ENCODE measurements around the gene SYPL1.
A peak's percentile ranks its signal among the peaks of the same experiment; 100 is the strongest.

SYPL1 gene

DNA sequence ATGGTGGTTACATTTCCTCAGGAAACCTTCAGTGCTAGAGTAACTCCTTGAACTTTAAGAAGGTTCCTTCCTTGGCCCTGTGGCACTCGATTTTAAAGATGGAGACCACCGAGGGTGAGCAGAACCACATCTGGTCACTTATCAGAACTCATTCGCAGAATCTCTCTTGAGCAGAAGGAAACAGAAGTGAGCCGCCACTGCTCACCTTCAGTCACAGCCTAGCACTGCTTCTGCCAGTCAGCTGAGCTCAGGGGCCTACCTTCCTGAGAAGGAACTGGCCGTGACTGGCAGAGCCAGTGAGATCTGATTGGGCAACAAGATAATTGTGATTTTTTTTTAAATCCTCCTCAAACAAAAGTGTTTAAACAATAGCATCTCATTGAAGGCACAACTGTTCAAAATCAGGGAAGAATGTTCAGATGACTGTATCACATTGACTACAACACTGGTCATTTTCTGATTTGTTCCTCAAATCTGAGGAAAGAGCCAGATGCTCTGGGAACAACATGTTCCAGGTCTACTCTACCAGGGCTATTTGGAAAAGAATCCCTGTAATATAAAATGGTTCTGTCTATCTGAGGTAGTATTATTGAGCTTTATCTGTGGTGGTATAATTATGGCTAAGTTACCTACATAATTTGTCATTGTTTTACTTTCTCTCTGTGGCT, 2.7 kb upstream of the SYPL1 start:
- Histone ChIP-seq H3K9me3 (ENCODE audit: control insufficient read depth, insufficient read depth, low read depth, low read length) (no peaks in the 10 kb centered on the region), H3K36me3 (ENCODE audit: control insufficient read depth in 2 of 2, insufficient read depth in 1 of 2, low read length in 2 of 2) (no peaks in the 10 kb centered on the region), H3K4me3 (ENCODE audit: low read depth, low read length) (no peak overlapping the region), H3K27ac (ENCODE audit: extremely low read depth, low read depth, low read length) (no peak overlapping the region), H3K4me1 (ENCODE audit: control insufficient read depth, insufficient read depth, low read length) (no peaks in the 10 kb centered on the region)
- ChIA-PET POLR2A (no interaction called here), CTCF (interaction anchor here (3.2 kb wide), 1 partner anchor 39 kb away, joined by 11 read pairs; no protein-coding TSS in a partner anchor)
- TF ChIP-seq ZNF664 (tag by site-specific recombination; IDR thresholded peaks at IDR 0.05), result 0 out of 2 replicates have a peak, but pooled peaks have one; percentile 47
- TF ChIP-seq, protein P1, sequence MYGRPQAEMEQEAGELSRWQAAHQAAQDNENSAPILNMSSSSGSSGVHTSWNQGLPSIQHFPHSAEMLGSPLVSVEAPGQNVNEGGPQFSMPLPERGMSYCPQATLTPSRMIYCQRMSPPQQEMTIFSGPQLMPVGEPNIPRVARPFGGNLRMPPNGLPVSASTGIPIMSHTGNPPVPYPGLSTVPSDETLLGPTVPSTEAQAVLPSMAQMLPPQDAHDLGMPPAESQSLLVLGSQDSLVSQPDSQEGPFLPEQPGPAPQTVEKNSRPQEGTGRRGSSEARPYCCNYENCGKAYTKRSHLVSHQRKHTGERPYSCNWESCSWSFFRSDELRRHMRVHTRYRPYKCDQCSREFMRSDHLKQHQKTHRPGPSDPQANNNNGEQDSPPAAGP (tag by site-specific recombination; IDR thresholded peaks at IDR 0.05), result no peak

DNA sequence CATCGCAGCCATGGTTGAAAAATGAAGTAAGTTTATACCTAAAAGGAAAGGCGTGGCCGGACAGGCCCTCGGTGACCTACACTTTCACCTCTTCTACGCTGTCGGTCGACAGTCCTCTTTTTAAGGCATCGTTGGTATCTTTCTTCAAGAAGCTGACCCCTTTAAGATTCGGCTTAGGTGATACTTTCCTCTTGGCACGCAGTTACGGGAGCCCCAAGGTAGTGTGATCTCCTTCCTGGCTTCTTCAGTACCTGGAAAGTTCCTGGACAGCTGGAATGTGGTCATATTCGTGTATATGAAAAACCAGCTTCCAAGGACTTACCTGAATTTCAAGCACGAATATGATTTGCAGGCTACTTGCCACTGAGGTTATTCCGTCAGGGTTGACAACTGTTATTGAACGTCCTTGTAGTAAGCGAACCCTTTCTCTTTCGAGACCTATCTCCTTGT, 885 bp upstream of the SYPL1 start:
- ChIA-PET POLR2A (no interaction called here), CTCF (interaction anchor here (3.2 kb wide), 1 partner anchor 40 kb away, joined by 11 read pairs; no protein-coding TSS in a partner anchor)
- Histone ChIP-seq H3K36me3 (ENCODE audit: control insufficient read depth in 2 of 2, insufficient read depth in 1 of 2, low read length in 2 of 2) (no peaks in the 10 kb centered on the region), H3K27ac (ENCODE audit: extremely low read depth, low read depth, low read length) (peak overlapping the region; percentile 78), H3K4me1 (ENCODE audit: control insufficient read depth, insufficient read depth, low read length) (no peaks in the 10 kb centered on the region), H3K4me3 (ENCODE audit: low read depth, low read length) (peak overlapping the region; percentile 47; the same call in 1 of the 2 replicates), H3K9me3 (ENCODE audit: control insufficient read depth, insufficient read depth, low read depth, low read length) (no peaks in the 10 kb centered on the region)
- TF ChIP-seq, protein P2, sequence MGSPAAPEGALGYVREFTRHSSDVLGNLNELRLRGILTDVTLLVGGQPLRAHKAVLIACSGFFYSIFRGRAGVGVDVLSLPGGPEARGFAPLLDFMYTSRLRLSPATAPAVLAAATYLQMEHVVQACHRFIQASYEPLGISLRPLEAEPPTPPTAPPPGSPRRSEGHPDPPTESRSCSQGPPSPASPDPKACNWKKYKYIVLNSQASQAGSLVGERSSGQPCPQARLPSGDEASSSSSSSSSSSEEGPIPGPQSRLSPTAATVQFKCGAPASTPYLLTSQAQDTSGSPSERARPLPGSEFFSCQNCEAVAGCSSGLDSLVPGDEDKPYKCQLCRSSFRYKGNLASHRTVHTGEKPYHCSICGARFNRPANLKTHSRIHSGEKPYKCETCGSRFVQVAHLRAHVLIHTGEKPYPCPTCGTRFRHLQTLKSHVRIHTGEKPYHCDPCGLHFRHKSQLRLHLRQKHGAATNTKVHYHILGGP (tag by site-specific recombination; IDR thresholded peaks at IDR 0.05), result peak; percentile 88
- TF ChIP-seq ZNF701 (tag by site-specific recombination; IDR thresholded peaks at IDR 0.05), result no peak
- 0 out of 2 replicates have a peak, but pooled peaks have one; percentile 7 for TF ChIP-seq ZNF501 (tag by site-specific recombination; IDR thresholded peaks at IDR 0.05)

DNA sequence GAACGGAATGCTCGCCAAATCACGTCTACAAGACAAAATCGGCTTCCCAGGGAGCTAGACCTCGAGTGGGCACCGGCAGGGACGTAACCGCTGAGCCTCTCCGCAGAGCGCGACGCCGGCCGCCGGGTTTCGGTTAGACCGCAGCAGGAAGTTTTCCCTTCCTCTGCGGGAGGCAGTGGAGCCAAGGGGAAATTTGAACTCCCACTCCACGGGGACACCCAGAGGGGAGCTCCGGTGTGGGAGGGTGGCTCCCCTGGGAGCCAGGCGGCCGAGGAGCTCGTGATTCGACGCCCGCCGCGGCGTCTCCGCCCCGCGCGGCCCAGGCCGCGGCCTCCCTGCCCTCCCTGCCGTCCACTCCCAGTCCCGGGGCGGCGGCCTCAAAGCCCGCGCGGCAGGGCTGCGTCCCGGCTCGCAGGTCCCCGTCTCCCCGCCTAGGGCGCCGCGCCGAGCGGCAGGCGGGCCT, 426 bp downstream of the SYPL1 start:
- Histone ChIP-seq H3K9me3 (ENCODE audit: control insufficient read depth, insufficient read depth, low read depth, low read length) (no peaks in the 10 kb centered on the region), H3K27ac (ENCODE audit: extremely low read depth, low read depth, low read length) (peak overlapping the region; percentile 91), H3K4me1 (ENCODE audit: control insufficient read depth, insufficient read depth, low read length) (no peaks in the 10 kb centered on the region), H3K4me3 (ENCODE audit: low read depth, low read length) (peak overlapping the region; percentile 89), H3K36me3 (ENCODE audit: control insufficient read depth in 2 of 2, insufficient read depth in 1 of 2, low read length in 2 of 2) (peaks cover 0 to under 1% of the 10 kb centered on the region in 2 experiments; a peak in 1 of 3 replicates)
- POLR2A ChIA-PET, result interaction anchor here (0.6 to 2.6 kb wide), 12 partner anchors 9 to 815 kb away, joined by 3 to 17 read pairs (median 4); no protein-coding TSS in a partner anchor
- CTCF ChIA-PET, result interaction anchor here (0.7 to 1.0 kb wide), 4 partner anchors 22 to 445 kb away, joined by 3 to 5 read pairs (median 4); no protein-coding TSS in a partner anchor
- TF ChIP-seq REPIN1 (tag by site-specific recombination; IDR thresholded peaks at IDR 0.05; ENCODE audit: low read depth), result no peak
- TF ChIP-seq SP7 (tag by site-specific recombination; IDR thresholded peaks at IDR 0.05), result 0 out of 2 replicates have a peak, but pooled peaks have one; percentile 12
- no peak; the same call in 1 of the 2 replicates for TF ChIP-seq TCF7L2 (IDR thresholded peaks at IDR 0.05; ENCODE audit: borderline replicate concordance, low read depth, low read length)
- TF ChIP-seq, protein P3, sequence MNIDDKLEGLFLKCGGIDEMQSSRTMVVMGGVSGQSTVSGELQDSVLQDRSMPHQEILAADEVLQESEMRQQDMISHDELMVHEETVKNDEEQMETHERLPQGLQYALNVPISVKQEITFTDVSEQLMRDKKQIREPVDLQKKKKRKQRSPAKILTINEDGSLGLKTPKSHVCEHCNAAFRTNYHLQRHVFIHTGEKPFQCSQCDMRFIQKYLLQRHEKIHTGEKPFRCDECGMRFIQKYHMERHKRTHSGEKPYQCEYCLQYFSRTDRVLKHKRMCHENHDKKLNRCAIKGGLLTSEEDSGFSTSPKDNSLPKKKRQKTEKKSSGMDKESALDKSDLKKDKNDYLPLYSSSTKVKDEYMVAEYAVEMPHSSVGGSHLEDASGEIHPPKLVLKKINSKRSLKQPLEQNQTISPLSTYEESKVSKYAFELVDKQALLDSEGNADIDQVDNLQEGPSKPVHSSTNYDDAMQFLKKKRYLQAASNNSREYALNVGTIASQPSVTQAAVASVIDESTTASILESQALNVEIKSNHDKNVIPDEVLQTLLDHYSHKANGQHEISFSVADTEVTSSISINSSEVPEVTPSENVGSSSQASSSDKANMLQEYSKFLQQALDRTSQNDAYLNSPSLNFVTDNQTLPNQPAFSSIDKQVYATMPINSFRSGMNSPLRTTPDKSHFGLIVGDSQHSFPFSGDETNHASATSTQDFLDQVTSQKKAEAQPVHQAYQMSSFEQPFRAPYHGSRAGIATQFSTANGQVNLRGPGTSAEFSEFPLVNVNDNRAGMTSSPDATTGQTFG (tag by site-specific recombination; IDR thresholded peaks at IDR 0.05; ENCODE audit: borderline replicate concordance), result no peak
- 0 out of 2 replicates have a peak, but pooled peaks have one; percentile 40 for TF ChIP-seq KLF1 (tag by site-specific recombination; IDR thresholded peaks at IDR 0.05)
- TF ChIP-seq ZNF184 (tag by site-specific recombination; IDR thresholded peaks at IDR 0.05), result 0 out of 2 replicates have a peak, but pooled peaks have one; percentile 27
- TF ChIP-seq ZIC2 (tag by site-specific recombination; IDR thresholded peaks at IDR 0.05), result peak; percentile 100
- TF ChIP-seq ZNF23 (tag by site-specific recombination; IDR thresholded peaks at IDR 0.05; ENCODE audit: borderline replicate concordance), result no peak
- TF ChIP-seq ZNF776 (tag by site-specific recombination; IDR thresholded peaks at IDR 0.05; ENCODE audit: borderline replicate concordance), result no peak
- no peak for TF ChIP-seq ZNF843 (tag by site-specific recombination; IDR thresholded peaks at IDR 0.05)
- TF ChIP-seq ZNF544 (tag by site-specific recombination; IDR thresholded peaks at IDR 0.05), result no peak
- TF ChIP-seq ZEB2 (tag by site-specific recombination; IDR thresholded peaks at IDR 0.05), result 0 out of 2 replicates have a peak, but pooled peaks have one; percentile 37
- TF ChIP-seq GLIS1 (tag by site-specific recombination; IDR thresholded peaks at IDR 0.05), result peak; percentile 93
- no peak for TF ChIP-seq ZNF121 (tag by site-specific recombination; IDR thresholded peaks at IDR 0.05)
- no peak for TF ChIP-seq ZNF214 (tag by site-specific recombination; IDR thresholded peaks at IDR 0.05; ENCODE audit: borderline replicate concordance)
- no peak for TF ChIP-seq ZNF473 (tag by site-specific recombination; IDR thresholded peaks at IDR 0.05)
- TF ChIP-seq ZBTB8A (tag by site-specific recombination; IDR thresholded peaks at IDR 0.05), result peak; percentile 16; the same call in 1 of the 2 replicates
- TF ChIP-seq SALL2 (tag by site-specific recombination; IDR thresholded peaks at IDR 0.05; ENCODE audit: borderline replicate concordance), result no peak
- peak; percentile 81; the same call in 1 of the 2 replicates for TF ChIP-seq ZNF660 (tag by site-specific recombination; IDR thresholded peaks at IDR 0.05)
- peak; percentile 73 for TF ChIP-seq KLF8 (tag by site-specific recombination; IDR thresholded peaks at IDR 0.05)
- TF ChIP-seq ZNF335 (tag by site-specific recombination; conservative IDR thresholded peaks at IDR 0.05), result peak; percentile 21; the same call in 1 of the 2 replicates

All from HEK293 (cell line).